Measurements from ENCODE around the gene GLB1L2.

Gene GLB1L2

DNA sequence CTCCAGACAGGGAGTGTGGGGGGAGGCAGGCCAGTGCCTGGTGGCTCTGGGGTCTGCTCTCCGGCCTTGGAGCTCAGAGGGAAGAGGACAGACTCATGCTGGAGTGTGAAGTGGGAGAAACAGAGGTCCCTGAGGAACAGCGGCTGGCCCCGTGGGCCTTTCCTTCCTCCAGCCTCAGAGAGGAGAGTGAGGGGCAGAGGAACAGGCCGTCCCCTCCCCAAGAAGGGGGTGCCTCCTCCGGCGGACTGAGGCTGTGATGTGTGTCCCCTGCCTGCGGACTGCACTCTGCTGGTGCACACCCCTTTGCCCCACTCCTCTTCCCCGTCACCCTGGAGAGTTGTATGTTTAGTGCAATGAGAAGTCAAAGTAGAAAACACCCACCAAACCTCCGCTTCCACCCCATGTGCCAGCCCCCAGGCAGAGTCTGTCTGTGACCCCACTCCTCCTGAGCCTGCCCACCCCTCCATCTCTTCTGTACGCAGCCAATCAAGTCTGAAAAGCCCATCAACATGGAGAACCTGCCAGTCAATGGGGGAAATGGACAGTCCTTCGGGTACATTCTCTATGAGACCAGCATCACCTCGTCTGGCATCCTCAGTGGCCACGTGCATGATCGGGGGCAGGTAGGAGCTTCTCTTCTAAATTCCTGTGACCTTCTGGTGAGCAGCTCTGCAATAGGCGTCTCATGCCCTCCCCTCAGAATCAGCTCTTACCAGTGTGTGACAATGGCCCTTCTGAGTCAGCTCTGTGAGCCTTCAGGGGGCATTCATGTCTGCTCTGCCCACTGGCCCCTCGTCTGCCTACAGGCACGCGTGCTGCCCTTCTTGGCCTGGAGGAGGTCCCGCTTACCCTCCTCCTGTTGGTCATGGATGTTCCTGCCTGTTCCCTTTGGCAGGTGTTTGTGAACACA is 39.0 kb downstream of the GLB1L2 start:
- no peak for DNase-seq

DNA sequence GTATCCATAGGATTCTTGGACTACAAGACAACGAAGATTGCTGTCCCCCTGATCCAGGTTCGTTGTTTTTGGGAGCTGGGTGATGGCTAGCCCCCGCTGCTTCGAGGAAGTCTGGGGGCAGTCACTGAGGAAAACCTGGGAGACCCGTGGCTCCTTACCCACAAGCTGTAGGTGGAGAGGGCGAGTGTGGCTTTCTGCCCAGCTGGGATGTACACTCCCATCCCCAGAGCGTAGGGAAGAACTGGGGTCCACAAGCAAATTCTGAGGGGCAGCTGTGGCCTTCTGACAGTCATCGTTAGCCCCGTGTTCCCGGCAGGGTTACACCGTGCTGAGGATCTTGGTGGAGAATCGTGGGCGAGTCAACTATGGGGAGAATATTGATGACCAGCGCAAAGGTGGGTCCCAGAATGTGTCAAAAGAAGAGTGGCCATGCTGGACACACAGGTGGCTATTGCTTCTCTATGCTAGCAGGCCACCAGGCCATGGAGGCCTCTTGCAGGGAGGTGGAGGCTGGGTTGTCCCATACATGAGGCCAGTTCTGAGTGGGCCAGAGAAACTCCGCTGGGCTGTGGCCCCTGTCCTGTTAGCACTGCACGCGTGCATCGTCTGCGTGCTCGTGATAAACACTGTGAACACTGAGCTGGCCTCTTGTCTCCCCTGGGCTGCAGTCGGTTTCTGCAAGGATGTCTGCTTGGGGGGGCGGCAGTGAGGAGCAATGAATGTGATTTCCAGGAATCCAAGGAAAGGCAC is 39.8 kb downstream of the GLB1L2 start:
- DNase-seq: no peak

DNA sequence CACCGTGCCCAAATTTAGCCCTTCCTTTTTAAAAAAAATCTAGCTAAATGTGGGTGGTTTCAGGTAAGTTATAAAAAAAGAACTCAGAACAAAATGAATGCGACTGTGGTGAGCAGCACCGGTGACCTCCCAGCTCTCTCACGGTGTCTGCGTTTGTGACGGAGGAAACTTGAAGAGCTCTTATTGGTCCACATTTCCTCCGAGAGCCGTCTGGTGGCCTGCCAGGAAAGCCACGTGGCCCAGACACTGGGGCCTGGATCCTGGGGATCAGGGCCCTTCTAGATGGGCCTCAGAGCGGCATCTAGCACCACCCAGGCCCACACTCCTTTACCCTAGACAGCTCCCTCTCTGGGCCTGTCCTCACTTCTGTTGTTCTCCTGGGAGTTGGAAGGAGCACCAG is 40.7 kb downstream of the GLB1L2 start:
- DNase-seq: no peak

DNA sequence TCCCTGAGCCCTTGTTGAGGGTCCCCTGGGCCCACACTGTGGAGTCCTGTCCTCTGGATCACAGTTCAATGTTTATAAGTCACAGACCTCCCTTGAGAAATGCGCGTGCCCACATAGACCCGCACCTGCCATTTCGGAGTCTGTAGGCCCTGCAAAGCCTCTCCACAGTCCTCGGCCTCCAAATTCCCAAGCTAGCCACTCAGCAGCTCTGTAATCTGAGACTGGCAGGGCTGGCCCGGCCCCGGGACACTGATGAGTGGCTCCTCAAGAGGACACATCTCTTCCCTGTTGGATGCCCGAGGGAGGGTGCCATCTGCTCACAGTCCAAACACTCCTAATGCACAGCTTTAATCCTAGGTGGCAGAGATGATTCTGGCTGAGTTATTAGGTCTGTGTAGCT is 41.2 kb downstream of the GLB1L2 start:
- no peak for DNase-seq

DNA sequence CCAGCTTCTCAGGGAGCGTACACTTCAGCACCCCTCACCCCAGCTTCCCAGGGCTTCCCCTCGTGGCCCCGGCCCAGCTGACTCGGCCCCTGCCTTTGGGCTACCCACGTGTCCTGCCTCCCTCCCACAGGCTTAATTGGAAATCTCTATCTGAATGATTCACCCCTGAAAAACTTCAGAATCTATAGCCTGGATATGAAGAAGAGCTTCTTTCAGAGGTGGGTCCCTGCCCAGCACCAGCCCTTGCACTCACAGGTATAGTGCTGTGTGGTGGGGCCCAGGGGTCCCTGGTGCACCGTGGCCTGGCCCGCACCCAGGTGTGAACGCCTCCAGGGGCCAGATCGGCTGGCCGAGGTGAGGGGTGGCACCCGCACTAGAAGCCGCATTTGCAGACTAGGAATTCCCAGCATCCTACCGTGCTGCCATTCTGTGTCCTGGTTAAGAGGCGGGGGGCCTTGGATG is 41.8 kb downstream of the GLB1L2 start:
- DNase-seq: no peak

DNA sequence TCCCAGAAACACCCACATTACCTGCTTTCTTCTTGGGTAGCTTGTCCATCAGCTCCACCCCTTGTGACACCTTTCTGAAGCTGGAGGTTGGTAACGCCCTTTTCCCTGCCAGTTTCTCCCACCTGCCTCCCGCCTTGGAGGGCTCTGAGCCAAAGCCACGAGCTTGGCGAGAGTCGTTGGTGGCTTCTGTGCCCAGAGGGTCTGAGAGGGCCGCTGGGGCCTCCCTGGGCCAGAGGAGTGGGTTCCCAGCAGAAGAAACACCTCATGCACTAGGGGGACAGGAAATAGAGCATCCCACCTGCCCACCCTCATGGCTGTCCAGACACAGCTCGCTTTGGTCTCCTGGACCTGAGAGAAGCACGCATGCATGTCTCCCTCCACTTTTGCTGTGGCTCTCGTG is 42.4 kb downstream of the GLB1L2 start:
- DNase-seq: no peak

DNA sequence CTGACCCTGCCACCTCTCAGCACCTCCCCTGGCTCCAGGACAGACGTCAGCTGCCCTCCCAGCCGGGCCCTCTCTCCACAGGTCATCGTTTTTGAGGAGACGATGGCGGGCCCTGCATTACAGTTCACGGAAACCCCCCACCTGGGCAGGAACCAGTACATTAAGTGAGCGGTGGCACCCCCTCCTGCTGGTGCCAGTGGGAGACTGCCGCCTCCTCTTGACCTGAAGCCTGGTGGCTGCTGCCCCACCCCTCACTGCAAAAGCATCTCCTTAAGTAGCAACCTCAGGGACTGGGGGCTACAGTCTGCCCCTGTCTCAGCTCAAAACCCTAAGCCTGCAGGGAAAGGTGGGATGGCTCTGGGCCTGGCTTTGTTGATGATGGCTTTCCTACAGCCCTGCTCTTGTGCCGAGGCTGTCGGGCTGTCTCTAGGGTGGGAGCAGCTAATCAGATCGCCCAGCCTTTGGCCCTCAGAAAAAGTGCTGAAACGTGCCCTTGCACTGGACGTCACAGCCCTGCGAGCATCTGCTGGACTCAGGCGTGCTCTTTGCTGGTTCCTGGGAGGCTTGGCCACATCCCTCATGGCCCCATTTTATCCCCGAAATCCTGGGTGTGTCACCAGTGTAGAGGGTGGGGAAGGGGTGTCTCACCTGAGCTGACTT is 43.2 kb downstream of the GLB1L2 start:
- no peak for DNase-seq

DNA sequence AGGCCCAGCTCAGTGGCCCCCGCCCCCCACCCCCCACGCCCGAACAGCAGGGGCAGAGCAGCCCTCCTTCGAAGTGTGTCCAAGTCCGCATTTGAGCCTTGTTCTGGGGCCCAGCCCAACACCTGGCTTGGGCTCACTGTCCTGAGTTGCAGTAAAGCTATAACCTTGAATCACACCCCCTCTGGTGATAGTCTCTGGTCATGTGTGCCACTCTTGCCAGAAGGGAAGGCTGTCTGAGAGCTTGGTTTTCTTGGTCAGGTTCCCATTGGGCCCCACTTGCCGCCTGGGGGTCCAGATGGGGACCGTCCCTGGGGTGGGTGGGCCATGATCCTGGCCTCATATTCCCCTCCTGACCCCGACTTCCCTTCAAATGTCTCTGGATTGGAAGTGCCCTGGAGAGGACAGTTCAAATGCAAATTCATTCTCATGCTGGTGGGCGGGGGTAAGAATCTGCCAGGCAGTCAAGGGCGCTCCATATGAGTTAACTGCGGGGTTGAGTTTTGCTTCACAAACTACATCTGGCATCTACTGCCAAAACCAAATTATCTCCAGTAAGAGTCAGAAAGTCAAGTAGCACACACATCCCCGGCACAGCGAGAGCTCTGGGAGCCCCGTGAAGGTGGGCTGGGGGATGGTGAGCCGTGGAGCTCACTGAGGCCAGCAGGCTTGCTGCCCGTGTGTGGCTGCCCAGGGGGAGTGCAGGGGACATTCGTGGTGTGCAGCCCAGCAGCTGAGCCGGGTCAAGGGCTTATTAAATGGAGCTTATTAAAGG is 44.5 kb downstream of the GLB1L2 start:
- no peak for DNase-seq

DNA sequence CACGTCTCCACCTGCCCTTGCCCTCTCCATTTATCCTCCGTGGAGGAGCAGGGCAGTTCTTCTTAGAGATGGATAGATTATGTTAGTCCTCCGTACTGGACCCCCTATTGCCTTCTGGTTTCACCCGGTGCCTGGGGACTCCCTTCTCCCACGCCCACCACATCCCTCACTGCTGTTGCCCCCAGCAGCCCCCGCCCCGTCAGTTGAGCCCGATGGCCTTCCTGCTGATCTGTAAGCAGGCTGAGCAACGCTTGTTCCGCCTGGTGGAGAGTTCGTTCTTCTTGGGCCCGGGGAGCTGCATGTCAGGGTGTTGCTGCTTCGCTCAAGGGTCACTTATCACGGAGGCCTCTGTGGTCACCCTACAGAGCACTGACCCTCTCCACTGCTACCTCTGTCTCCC is 46.1 kb downstream of the GLB1L2 start:
- DNase-seq: no peak

DNA sequence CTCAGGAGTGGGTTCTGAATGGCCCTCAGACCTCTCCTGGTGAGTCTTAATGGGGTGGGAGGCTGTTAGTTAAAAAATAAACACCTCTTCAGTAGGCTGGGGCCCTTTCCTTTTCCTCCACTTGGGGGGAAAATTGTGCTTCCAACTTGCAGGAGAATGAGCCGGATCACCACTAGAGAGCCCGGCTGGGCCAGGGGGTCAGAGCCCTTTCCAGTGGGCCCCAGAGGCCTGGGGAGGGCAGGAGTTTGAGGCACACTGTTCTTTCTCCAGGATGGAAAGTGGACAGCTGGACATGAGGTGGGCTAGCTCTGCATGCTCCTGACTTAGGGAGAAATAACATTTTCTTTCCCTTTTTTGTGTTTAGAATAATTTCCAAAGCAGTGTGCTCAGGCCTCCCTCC is 47.5 kb downstream of the GLB1L2 start:
- DNase-seq: no peak

DNA sequence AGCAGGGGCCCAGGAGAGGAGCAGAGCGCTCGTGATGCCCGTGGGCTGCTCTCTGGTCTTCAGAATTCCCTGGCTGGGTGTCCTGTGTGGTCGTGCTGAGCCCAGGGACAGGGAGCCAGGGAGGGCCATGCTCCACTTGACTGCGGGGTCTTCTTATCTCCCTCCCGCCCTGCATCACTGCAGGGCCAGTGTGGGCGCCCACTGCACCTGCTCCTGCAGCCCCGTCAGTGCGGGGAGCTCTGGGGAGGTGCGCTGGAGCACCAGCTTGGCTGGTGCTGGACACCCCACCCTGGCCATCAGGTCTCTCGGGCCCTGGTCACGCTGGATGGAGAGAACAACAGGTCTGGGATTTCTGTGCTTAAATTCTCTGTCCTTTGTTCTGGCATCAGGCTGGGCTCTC is 48.4 kb downstream of the GLB1L2 start:
- DNase-seq: no peak

DNA sequence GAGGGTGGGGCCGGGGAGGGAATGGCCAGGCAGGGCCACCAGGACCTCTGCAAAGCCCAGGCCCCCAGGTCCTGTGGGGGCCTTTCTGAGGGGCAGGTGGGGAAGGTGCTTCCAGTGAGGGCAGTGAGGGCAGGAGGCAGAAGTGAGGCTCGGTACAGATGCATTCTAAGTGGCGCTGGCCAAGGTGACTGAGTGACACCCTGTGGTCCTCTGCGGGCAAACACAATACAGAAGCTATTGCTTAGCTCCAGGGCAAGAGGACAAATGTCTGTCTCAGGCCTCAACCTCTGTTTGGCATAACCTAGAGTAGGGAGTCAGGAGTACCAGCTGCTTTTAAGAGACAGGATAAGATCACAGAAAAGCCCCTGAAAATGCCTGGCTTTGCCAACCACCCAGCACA is 49.0 kb downstream of the GLB1L2 start:
- no peak for DNase-seq

DNA sequence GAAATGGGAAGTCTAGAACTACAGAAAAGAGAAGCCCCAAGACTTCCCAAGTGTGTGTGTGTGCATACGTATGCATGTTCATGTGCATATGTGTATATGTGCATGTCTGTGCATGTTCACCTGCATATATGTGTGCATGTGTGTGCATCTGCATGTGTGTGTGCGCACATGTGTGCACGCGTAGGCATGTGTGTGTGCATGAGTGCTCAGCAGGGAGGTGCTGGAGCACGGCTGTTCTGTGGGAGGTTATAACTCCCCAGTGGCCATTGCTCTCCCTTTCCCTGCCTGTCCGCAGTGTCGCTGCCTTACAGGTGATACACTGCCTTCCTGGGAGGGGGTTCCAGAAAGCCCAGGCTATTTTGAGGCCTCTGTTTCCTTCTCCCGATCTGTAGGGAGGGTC is 50.5 kb downstream of the GLB1L2 start:
- DNase-seq: no peak

DNA sequence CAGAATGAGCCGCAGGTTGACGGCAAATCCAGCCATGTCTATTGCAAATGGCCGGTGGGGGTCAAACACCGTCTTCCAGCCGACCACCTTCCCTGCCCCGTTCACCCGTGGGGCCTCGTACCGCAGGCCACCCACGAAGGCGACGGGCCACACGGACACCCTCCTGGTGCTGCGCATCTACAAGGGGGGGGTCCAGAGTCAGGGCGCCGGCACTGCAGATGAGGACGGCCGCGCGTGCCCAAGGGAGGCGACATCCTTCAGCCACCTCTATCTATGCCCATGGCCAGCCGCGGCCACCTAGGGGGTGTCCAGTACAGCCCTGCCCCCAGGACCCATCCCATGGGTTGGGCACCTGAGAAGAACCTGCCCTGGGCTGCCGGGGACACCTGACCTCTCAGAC is 51.0 kb downstream of the GLB1L2 start:
- no peak for DNase-seq

DNA sequence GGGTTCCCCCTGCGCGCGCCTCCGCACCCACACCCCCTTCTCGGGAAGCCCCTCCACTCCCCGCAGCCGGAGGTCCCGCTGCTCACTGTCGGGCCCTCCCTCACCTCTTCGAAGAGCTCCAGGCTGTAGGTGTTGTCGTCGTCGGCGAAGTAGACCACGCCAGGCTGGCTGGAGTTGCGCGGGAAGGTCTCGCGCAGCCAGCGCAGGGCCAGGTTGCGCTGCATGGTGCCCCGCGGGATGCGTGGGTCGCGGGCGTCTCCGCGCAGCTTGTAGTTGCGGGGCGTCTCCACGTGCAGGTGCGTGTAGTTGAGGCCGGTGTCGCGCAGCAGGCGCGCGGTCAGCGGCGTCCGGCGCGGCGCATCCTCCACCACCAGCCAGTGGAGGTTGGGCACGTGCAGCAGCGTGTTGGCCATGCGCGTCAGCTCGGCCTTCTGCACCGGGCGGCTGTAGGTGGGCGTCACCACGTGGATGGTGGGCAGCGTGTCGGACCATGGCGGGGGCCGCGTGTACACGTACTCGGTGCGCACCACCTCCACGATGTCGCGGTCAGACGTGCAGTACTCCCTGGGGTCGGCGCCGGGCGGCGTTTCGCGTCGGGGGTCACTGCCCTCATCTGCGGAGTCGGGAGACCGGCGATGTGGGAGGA is 51.9 kb downstream of the GLB1L2 start:
- no peak for DNase-seq

DNA sequence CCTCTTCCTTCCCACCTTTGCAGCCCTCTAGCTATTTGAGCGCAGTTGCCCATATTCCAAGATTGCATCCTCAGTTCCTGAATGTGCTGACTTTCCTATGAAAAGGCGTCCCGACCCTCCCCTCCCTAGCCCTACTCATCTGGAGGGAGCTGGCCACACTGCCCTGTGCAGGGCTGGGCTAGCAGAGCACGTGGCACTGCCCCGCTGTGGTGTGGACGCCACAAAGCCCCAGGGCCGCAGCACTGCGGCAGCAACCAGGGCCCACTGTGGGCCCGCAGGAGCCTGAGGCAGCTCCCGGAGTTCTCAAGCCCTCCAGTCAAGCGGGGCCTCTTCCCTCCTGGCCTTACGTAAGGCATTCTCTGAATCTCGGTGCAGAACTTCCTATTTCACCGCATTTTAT is 52.6 kb downstream of the GLB1L2 start:
- no peak for DNase-seq

DNA sequence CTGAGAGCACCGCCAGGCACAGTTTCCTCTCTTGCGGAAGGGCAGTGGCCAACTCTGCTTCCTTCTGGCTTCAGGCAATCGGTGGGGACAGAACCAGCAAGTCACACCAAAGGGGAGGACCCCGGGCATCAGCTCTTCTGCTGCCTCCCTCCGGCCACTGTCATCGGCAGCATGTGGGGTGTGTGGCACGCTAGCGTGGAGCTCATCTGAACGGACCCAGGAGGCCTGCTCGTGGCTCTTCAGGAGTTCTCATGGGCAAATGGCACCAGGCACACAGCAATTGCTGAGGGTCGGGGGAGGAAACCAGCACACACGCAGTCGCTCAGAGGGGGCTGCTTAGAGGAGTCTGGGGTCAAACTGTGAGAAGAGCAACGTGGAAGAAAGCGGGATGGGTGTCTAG is 53.4 kb downstream of the GLB1L2 start:
- DNase-seq: no peak

DNA sequence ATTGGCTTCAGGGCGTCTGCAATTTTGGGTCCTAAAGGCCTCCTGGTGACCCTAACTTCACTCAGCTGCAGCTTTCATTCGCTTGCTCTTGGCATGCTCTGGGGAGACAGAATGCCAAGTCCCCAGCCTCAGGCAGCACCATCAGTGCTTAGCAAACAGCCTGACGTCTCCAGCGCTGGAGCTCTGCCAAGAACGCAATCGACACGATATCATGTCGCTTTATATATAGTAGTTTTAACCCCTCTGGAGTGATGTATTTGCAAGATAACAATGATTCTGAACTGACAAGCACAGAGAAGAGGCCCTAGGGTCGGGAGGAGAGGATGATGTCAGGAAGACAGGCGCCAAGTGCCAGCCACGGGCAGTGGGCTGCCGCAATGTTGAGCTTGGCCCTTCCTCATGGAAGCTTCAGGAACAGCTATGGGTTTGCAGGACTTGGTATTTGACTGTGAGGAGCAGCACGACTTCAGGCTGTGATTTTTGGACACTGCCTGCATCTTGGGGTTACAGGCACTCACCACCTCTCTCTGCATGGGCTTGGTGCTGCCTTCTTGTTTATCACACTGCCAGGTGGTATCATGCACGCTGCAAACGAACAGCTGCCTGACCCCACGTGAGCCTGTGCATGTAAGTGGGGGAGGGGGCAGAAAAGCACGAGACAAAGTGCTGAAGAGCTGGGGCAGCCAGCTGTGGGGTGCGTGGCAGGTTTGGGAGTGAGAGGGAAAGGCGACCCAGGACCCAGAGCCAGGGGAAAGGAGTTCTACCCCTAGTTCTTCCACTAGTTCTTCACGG is 54.2 kb downstream of the GLB1L2 start:
- DNase-seq: no peak

DNA sequence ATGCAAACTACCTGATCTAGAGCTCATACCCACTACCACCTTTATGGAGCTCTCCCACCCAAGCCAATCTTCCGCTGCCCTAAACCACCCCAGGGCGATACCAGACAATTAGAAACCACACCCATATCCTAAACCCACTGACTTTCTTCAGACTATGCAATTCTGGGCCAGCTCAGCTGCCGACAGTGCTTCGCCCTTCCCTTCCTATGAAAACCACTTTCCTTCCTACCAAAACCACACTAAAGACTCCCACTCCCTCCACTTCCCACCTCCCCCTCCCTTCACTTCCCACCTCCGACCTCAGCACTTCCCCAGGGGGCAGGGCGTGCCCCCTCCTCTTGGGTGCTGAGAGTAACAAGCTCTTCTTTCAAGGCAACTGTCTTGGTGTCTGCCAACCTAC is 55.2 kb downstream of the GLB1L2 start:
- no peak for DNase-seq

DNA sequence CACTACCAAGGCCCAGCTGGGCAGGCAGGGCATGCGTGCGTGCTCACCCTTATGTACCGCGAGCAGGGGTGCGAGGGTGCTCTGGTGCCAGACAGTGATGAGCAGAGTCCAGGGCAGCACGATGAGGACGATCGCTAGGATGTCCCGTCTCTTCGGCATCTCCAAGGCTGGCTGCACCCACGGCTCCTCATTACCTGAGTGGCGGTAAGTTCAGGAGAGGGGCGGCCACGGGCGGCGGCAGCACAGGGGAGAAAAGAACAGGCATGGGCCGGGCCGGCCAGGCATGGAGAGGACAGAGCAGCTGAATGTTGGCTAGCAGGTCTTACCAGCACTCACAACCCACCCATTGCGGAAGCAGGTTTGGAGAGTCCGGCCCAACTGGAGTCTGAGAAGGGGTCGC is 55.7 kb downstream of the GLB1L2 start:
- no peak for DNase-seq

DNA sequence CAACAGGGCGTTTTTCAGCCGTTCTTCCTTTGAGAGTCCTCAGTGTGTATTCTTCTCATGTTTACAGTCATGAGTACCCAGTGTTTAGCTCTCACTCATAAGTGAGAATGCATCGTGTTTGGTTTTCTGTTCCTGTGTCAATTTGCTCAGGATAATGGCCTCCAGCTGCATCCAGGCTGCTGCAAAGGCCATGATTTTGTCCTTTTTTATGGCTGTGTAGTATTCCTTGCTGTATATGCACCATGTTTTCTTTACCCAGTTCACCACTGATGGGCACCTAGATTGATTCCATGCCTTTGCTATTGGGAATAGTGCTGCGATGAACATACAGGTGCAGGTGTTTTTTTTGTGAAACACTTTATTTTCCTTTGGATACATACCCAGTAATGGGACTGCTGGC is 56.8 kb downstream of the GLB1L2 start:
- no peak for DNase-seq

Measured in KG1 (cell line).